K562 (cell line): ENCODE data around the gene DYNC1H1. TPM values are rescaled to one million over a fixed set of nuclear protein-coding genes. Genes with fewer than 3 reads are reported as not detected.

Source experiments
- BMI1 ChIP-seq: fragments of 150-350 bp; IDR thresholded peaks from 2 replicates; pipeline ENCODE4 v1.6.1; 2014; ENCODE audit warnings: low read length
- CEBPB ChIP-seq: fragments of 450-650 bp; IDR thresholded peaks from 2 replicates; pipeline ENCODE4 v1.6.1; 2016; ENCODE audit warnings: missing genetic modification characterization, missing compliant biosample characterization
- CTCFL ChIP-seq: IDR thresholded peaks from 2 replicates; pipeline ENCODE4 v1.6.1; 2011; ENCODE audit warnings: borderline replicate concordance, low read depth, mild to moderate bottlenecking, moderate library complexity, low read length; ENCODE audit not compliant: insufficient read depth, poor library complexity, severe bottlenecking
- ETV6 ChIP-seq, 3 experiments: fragments of 150-350 bp in 1 of 3; sonication (generic) in 1 of 3; formaldehyde crosslinking in 1 of 3; IDR thresholded peaks; 2 replicates each; pipeline versions ENCODE4 v1.6.1 to v1.8.0; 2014 to 2022; ENCODE audit warnings: borderline replicate concordance in 2 of 3, low read depth in 2 of 3, antibody characterized with exemption in 1 of 3, low read length in 1 of 3, mild to moderate bottlenecking in 1 of 3, missing genetic modification reagents in 1 of 3
- IFI16 ChIP-seq: fragments of 250-450 bp; sonication (Bioruptor Pico); IDR thresholded peaks from 2 replicates; pipeline ENCODE4 v2.1.2; 2022; ENCODE audit warnings: mild to moderate bottlenecking, inconsistent platforms
- MEIS2 ChIP-seq: fragments of 450-650 bp; IDR thresholded peaks from 2 replicates; pipeline ENCODE4 v1.6.1; 2014; ENCODE audit warnings: mild to moderate bottlenecking; ENCODE audit not compliant: partially characterized antibody
- NEUROD1 ChIP-seq: fragments of 150-350 bp; IDR thresholded peaks from 2 replicates; pipeline ENCODE4 v1.6.1; 2014; ENCODE audit warnings: borderline replicate concordance, low read length, low read depth; ENCODE audit not compliant: partially characterized antibody
- NUFIP1 ChIP-seq: fragments of 450-650 bp; IDR thresholded peaks from 2 replicates; pipeline ENCODE4 v1.6.1; 2018; ENCODE audit not compliant: partially characterized antibody
- POLR2AphosphoS2 ChIP-seq: IDR thresholded peaks from 2 replicates; pipeline ENCODE4 v1.6.1; 2012; ENCODE audit warnings: low read length, improper control_type of control experiment
- POLR2H ChIP-seq: IDR thresholded peaks from 2 replicates; pipeline ENCODE4 v1.6.1; 2016; ENCODE audit warnings: missing genetic modification characterization, low read depth, mild to moderate bottlenecking, control low read depth, missing compliant biosample characterization, moderate library complexity
- RB1 ChIP-seq: fragments of 450-650 bp; IDR thresholded peaks from 2 replicates; pipeline ENCODE4 v1.6.1; 2017; ENCODE audit warnings: low read depth, mild to moderate bottlenecking
- RBM22 ChIP-seq: fragments of 200-400 bp; formaldehyde crosslinking; IDR thresholded peaks from 2 replicates; pipeline ENCODE4 v1.6.1; 2018; ENCODE audit warnings: low read length, low read depth; ENCODE audit not compliant: poor library complexity, severe bottlenecking
- STAG1 ChIP-seq: sonication (generic); formaldehyde crosslinking; IDR thresholded peaks from 2 replicates; pipeline ENCODE4 v1.5.0; 2020; ENCODE audit warnings: missing genetic modification reagents, borderline replicate concordance
- ZBED1 ChIP-seq: IDR thresholded peaks from 2 replicates; pipeline ENCODE4 v1.6.1; 2014
- ZNF12 ChIP-seq: sonication (generic); formaldehyde crosslinking; IDR thresholded peaks from 2 replicates; pipeline ENCODE4 v1.4.0; 2020; ENCODE audit warnings: mild to moderate bottlenecking, missing genetic modification reagents
- ZNF174 ChIP-seq: fragments of 250-450 bp; sonication (Bioruptor Pico); IDR thresholded peaks from 2 replicates; pipeline ENCODE4 v1.4.0; 2020; ENCODE audit warnings: mild to moderate bottlenecking
- ZNF253 ChIP-seq: fragments of 250-450 bp; sonication (Bioruptor Pico); conservative IDR thresholded peaks from 2 replicates; pipeline ENCODE4 v1.6.1; 2021; ENCODE audit warnings: mild to moderate bottlenecking
- ZNF431 ChIP-seq: sonication (generic); formaldehyde crosslinking; IDR thresholded peaks from 2 replicates; pipeline ENCODE4 v1.8.0; 2022; ENCODE audit warnings: mild to moderate bottlenecking, missing genetic modification reagents
- ZNF561 ChIP-seq: fragments of 450-650 bp; formaldehyde crosslinking; conservative IDR thresholded peaks from 2 replicates; pipeline ENCODE4 v1.4.0; 2020; ENCODE audit warnings: mild to moderate bottlenecking, moderate library complexity
- polyA plus RNA-seq, 8 experiments: library from polyadenylated mRNA; depleted of rRNA in 4 of 8; stranded (reverse) in 5 of 8; unstranded in 3 of 8; fragments of >200 nt; fragmentation: Nextera tagmentation in 2 of 8; fragmentation: Illumina TruSeq in 1 of 8; extraction: Ambion mirVana in 2 of 8; extraction: Trizol in 1 of 8; gene quantifications; 2 replicates each; pipeline versions ENCODE4 v1.2.1 to v1.2.3, GENCODE V29; 2011 to 2014; ENCODE audit warnings: inconsistent platforms in 1 of 8, missing spikeins in 1 of 8
- total RNA-seq, 7 experiments: library from RNA; depleted of rRNA in 6 of 7; stranded (reverse); fragments of >200 nt in 6 of 7; fragmentation: Illumina TruSeq in 2 of 7; extraction: Trizol in 2 of 7; gene quantifications; 2 replicates each; pipeline versions ENCODE4 v1.2.1 to v1.2.3, GENCODE V29; 2011 to 2021; ENCODE audit warnings: low replicate concordance in 1 of 7
- TF ChIP-seq, protein P1 (sequence below): sonication (generic); formaldehyde crosslinking; IDR thresholded peaks from 2 replicates; pipeline ENCODE4 v1.8.0; 2022; ENCODE audit warnings: missing genetic modification reagents, mild to moderate bottlenecking, borderline replicate concordance
- TF ChIP-seq, protein P2 (sequence below): fragments of 250-450 bp; sonication (Bioruptor Pico); IDR thresholded peaks from 2 replicates; pipeline ENCODE4 v1.8.0; 2022; ENCODE audit warnings: inconsistent platforms

DYNC1H1 gene
- total and polyA plus RNA-seq, 9 of the 15 experiments (the other 6 are each of a cell fraction or from before 2014, with no cell fraction given) = 31.9 to 335 (median 115) TPM

- TF ChIP-seq ZBED1 (peak; percentile 75; the same call in 1 of the 2 replicates), IFI16 (no peak), ZNF431 (no peak), ZNF253 (CRISPR knock-in tag) (no peak), NUFIP1 (no peak), RBM22 (peak; percentile 32), NEUROD1 (no peak), ZNF174 (CRISPR knock-in tag) (no peak), STAG1 (CRISPR knock-in tag) (no peak), CEBPB (tag) (0 out of 2 replicates have a peak, but pooled peaks have one; percentile 29), MEIS2 (no peak), CTCFL (no peak), ZNF561 (CRISPR knock-in tag) (no peak), ZNF12 (CRISPR knock-in tag) (no peak), RB1 (no peak), ETV6 (IDR thresholded peaks at IDR 0.05; ENCODE audit: borderline replicate concordance in 1 of 2, low read depth in 2 of 2, low read length in 1 of 2) (no peak; a peak in 1 of 4 replicates), ETV6 (CRISPR knock-in tag; IDR thresholded peaks at IDR 0.05; ENCODE audit: borderline replicate concordance) (no peak), POLR2AphosphoS2 (peak; percentile 49; the same call in 1 of the 2 replicates), POLR2H (0 out of 2 replicates have a peak, but pooled peaks have one; percentile 23), BMI1 (no peak)
- TF ChIP-seq, protein P1, sequence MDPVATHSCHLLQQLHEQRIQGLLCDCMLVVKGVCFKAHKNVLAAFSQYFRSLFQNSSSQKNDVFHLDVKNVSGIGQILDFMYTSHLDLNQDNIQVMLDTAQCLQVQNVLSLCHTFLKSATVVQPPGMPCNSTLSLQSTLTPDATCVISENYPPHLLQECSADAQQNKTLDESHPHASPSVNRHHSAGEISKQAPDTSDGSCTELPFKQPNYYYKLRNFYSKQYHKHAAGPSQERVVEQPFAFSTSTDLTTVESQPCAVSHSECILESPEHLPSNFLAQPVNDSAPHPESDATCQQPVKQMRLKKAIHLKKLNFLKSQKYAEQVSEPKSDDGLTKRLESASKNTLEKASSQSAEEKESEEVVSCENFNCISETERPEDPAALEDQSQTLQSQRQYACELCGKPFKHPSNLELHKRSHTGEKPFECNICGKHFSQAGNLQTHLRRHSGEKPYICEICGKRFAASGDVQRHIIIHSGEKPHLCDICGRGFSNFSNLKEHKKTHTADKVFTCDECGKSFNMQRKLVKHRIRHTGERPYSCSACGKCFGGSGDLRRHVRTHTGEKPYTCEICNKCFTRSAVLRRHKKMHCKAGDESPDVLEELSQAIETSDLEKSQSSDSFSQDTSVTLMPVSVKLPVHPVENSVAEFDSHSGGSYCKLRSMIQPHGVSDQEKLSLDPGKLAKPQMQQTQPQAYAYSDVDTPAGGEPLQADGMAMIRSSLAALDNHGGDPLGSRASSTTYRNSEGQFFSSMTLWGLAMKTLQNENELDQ (CRISPR knock-in tag) = no peak
- TF ChIP-seq, protein P2, sequence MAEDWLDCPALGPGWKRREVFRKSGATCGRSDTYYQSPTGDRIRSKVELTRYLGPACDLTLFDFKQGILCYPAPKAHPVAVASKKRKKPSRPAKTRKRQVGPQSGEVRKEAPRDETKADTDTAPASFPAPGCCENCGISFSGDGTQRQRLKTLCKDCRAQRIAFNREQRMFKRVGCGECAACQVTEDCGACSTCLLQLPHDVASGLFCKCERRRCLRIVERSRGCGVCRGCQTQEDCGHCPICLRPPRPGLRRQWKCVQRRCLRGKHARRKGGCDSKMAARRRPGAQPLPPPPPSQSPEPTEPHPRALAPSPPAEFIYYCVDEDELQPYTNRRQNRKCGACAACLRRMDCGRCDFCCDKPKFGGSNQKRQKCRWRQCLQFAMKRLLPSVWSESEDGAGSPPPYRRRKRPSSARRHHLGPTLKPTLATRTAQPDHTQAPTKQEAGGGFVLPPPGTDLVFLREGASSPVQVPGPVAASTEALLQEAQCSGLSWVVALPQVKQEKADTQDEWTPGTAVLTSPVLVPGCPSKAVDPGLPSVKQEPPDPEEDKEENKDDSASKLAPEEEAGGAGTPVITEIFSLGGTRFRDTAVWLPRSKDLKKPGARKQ (CRISPR knock-in tag) = no peak
Measured at GRCh38 chr14:102078831-102079699, 114.7 kb downstream of the DYNC1H1 start (continued).
